Measurements from ENCODE around the gene KCNJ4. TPM values are rescaled to one million over a fixed set of nuclear protein-coding genes. Genes with fewer than 3 reads are reported as not detected.
A peak's percentile ranks its signal among the peaks of the same experiment; 100 is the strongest.
"Not testable (repeated sequence)": the region's sequence is repeated elsewhere in the genome, so short reads cannot be mapped to it uniquely, and the experiment has no call there.

Gene KCNJ4
- total RNA-seq, 2 donors from 2014 or later, result not detected

GRCh38 chr22:38397189-38398085 is 57.6 kb downstream of the KCNJ4 start:
- Histone ChIP-seq H3K4me3 (peak overlapping the region; percentile 93), H3K27me3 (replicated peaks; ENCODE audit: insufficient read depth) (no peaks in the 10 kb centered on the region), H3K36me3 (no peaks in the 10 kb centered on the region), H3K27ac (peak overlapping the region in 1 of 2 donors; percentile 67), H3K9me3 (no peaks in the 10 kb centered on the region), H3K4me1 (ENCODE audit: control insufficient read depth in 1 of 2, low read depth in 2 of 2) (peaks cover 4 to 23% of the 10 kb centered on the region in 2 donors)
- TF ChIP-seq, protein P1, sequence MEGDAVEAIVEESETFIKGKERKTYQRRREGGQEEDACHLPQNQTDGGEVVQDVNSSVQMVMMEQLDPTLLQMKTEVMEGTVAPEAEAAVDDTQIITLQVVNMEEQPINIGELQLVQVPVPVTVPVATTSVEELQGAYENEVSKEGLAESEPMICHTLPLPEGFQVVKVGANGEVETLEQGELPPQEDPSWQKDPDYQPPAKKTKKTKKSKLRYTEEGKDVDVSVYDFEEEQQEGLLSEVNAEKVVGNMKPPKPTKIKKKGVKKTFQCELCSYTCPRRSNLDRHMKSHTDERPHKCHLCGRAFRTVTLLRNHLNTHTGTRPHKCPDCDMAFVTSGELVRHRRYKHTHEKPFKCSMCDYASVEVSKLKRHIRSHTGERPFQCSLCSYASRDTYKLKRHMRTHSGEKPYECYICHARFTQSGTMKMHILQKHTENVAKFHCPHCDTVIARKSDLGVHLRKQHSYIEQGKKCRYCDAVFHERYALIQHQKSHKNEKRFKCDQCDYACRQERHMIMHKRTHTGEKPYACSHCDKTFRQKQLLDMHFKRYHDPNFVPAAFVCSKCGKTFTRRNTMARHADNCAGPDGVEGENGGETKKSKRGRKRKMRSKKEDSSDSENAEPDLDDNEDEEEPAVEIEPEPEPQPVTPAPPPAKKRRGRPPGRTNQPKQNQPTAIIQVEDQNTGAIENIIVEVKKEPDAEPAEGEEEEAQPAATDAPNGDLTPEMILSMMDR (IDR thresholded peaks at IDR 0.05), result no peak
- no peak for DNase-seq (ENCODE audit: low spot score)
- no peak for ATAC-seq (ENCODE audit: insufficient number of reproducible peaks, low FRiP score, low read depth)

- Histone ChIP-seq H3K27ac (peak overlapping the region in 1 of 2 donors; percentile 67), H3K4me1 (ENCODE audit: control insufficient read depth in 1 of 2, low read depth in 2 of 2) (peaks cover 4 to 23% of the 10 kb centered on the region in 2 donors), H3K4me3 (peak overlapping the region; percentile 93)
- H3K36me3 ChIP-seq; DNase-seq (ENCODE audit: low spot score); H3K27me3 ChIP-seq (replicated peaks; ENCODE audit: insufficient read depth); H3K9me3 ChIP-seq; ATAC-seq (ENCODE audit: insufficient number of reproducible peaks, low FRiP score, low read depth): not testable (repeated sequence)
These were observed 58.4 kb downstream of the KCNJ4 start for GRCh38 chr22:38396440-38397069.

GRCh38 chr22:38395944-38396343 is 59.1 kb downstream of the KCNJ4 start:
- not testable (repeated sequence) for H3K27ac ChIP-seq; H3K9me3 ChIP-seq; ATAC-seq (ENCODE audit: insufficient number of reproducible peaks, low FRiP score, low read depth); H3K36me3 ChIP-seq; H3K27me3 ChIP-seq (replicated peaks; ENCODE audit: insufficient read depth); H3K4me3 ChIP-seq; DNase-seq (ENCODE audit: low spot score)
- H3K4me1 ChIP-seq (ENCODE audit: control insufficient read depth in 1 of 2, low read depth in 2 of 2), result peaks cover 4 to 23% of the 10 kb centered on the region in 2 donors

- H3K36me3 ChIP-seq; H3K27ac ChIP-seq; H3K27me3 ChIP-seq (replicated peaks; ENCODE audit: insufficient read depth); H3K4me3 ChIP-seq; ATAC-seq (ENCODE audit: insufficient number of reproducible peaks, low FRiP score, low read depth); DNase-seq (ENCODE audit: low spot score); H3K9me3 ChIP-seq: not testable (repeated sequence)
- peaks cover 4 to 23% of the 10 kb centered on the region in 2 donors for H3K4me1 ChIP-seq (ENCODE audit: control insufficient read depth in 1 of 2, low read depth in 2 of 2)
These were observed 59.9 kb downstream of the KCNJ4 start for GRCh38 chr22:38394929-38395624.

DNA sequence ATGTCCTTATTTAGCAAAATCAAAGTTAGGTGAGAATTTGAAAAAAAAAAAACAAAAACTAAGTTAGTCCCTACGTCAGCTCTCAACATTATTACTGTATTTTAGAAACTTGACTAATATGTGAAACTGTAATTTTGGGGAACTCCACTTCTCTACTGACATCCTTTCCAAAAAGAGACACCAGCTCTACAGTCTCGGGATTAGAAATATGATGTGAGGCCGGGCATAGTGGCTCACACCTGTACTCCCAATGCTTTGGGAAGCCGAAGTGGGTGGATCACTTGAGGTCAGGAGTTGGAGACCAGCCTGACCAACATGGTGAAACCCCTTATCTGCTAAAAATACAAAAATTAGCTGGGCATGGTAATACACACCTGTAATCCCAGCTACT is 65.6 kb downstream of the KCNJ4 start:
- not testable (repeated sequence) for H3K9me3 ChIP-seq; H3K27me3 ChIP-seq (replicated peaks; ENCODE audit: insufficient read depth); ATAC-seq (ENCODE audit: insufficient number of reproducible peaks, low FRiP score, low read depth); H3K4me1 ChIP-seq (ENCODE audit: control insufficient read depth in 1 of 2, low read depth in 2 of 2); H3K27ac ChIP-seq; H3K4me3 ChIP-seq; DNase-seq (ENCODE audit: low spot score); H3K36me3 ChIP-seq

- not testable (repeated sequence) for H3K27me3 ChIP-seq (replicated peaks; ENCODE audit: insufficient read depth); H3K36me3 ChIP-seq; ATAC-seq (ENCODE audit: insufficient number of reproducible peaks, low FRiP score, low read depth); H3K4me1 ChIP-seq (ENCODE audit: control insufficient read depth in 1 of 2, low read depth in 2 of 2); H3K27ac ChIP-seq; H3K4me3 ChIP-seq; H3K9me3 ChIP-seq; DNase-seq (ENCODE audit: low spot score)
These were observed 66.2 kb downstream of the KCNJ4 start for GRCh38 chr22:38388506-38389427.

- H3K4me3 ChIP-seq; H3K36me3 ChIP-seq; H3K9me3 ChIP-seq; H3K27ac ChIP-seq; ATAC-seq (ENCODE audit: insufficient number of reproducible peaks, low FRiP score, low read depth); H3K27me3 ChIP-seq (replicated peaks; ENCODE audit: insufficient read depth); H3K4me1 ChIP-seq (ENCODE audit: control insufficient read depth in 1 of 2, low read depth in 2 of 2); DNase-seq (ENCODE audit: low spot score): not testable (repeated sequence)
These were observed 68.1 kb downstream of the KCNJ4 start for GRCh38 chr22:38386918-38387317.

Measured in thoracic aorta (tissue), 2 donors.